IMR-90 (cell line): Measurements from ENCODE around the gene DMXL1. TPM values are rescaled to one million over a fixed set of nuclear protein-coding genes. Genes with fewer than 3 reads are reported as not detected.

ENCODE experiments used
- ATAC-seq: fragments of 200-7000 bp; cut with Tn5 transposase; 2 replicates; pipeline ENCODE4 v1.9.1; 2020; ENCODE audit warnings: low read depth, mild to moderate bottlenecking, moderate library complexity
- BruUV-seq: library from RNA; stranded (reverse); fragments of 400-500 nt; replicated peaks from 2 replicates; lab custom pipeline; 2021; lab: Mats Ljungman, UMichigan
- CTCF ChIA-PET: fragments of 300-600 bp; formaldehyde crosslinking; extraction: SDS; loops from one replicate; lab custom pipeline; 2021; ENCODE audit warnings: antibody characterized with exemption; lab: Yijun Ruan, JAX
- POLR2A ChIA-PET: fragments of 300-600 bp; sonication (Branson Sonifier 250); formaldehyde crosslinking; loops from one replicate; lab custom pipeline; 2022; ENCODE audit warnings: antibody characterized with exemption; ENCODE audit not compliant: unreplicated experiment; lab: Charles Lee
- DNase-seq: peaks from one replicate; pipeline ENCODE4 v3.0.0; 2013
- H2AFZ ChIP-seq: replicated peaks from 2 replicates; pipeline ENCODE3; 2013; ENCODE audit warnings: low read length, mild to moderate bottlenecking; ENCODE audit not compliant: poor library complexity
- H2AK5ac ChIP-seq: 2 replicates; pipeline ENCODE4 v1.6.1; 2013; ENCODE audit warnings: low read depth, low read length, inconsistent platforms
- H2AK9ac ChIP-seq: replicated peaks from 2 replicates; pipeline ENCODE3; 2013; ENCODE audit warnings: mild to moderate bottlenecking, low read depth, low read length, moderate library complexity; ENCODE audit not compliant: poor library complexity
- H2BK120ac ChIP-seq: 2 replicates; pipeline ENCODE4 v1.6.1; 2013; ENCODE audit warnings: low read depth, low read length, inconsistent platforms
- H2BK15ac ChIP-seq: 3 replicates; pipeline ENCODE4 v1.6.1; 2013; ENCODE audit warnings: low read depth, low read length, inconsistent platforms
- H2BK20ac ChIP-seq: 2 replicates; pipeline ENCODE4 v1.6.1; 2013; ENCODE audit warnings: low read depth, mild to moderate bottlenecking, inconsistent platforms, low read length, moderate library complexity
- H2BK5ac ChIP-seq: 2 replicates; pipeline ENCODE4 v1.6.1; 2013; ENCODE audit warnings: mild to moderate bottlenecking, low read depth, low read length, inconsistent platforms; ENCODE audit not compliant: poor library complexity, severe bottlenecking
- H3K14ac ChIP-seq: replicated peaks from 2 replicates; pipeline ENCODE4 v1.6.1; 2013; ENCODE audit warnings: low read depth, low read length, inconsistent platforms
- H3K18ac ChIP-seq: 2 replicates; pipeline ENCODE4 v1.6.1; 2013; ENCODE audit warnings: low read depth, low read length, control low read depth
- H3K23ac ChIP-seq: 2 replicates; pipeline ENCODE4 v1.6.1; 2013; ENCODE audit warnings: low read depth, low read length, inconsistent platforms
- H3K27ac ChIP-seq: 2 replicates; pipeline ENCODE4 v1.5.1; 2013; ENCODE audit warnings: mild to moderate bottlenecking, control low read depth, low read length; ENCODE audit not compliant: insufficient read depth
- H3K27me3 ChIP-seq: 2 replicates; pipeline ENCODE4 v1.6.1; 2013; ENCODE audit warnings: low read length; ENCODE audit not compliant: control insufficient read depth, insufficient read depth
- H3K36me3 ChIP-seq: 2 replicates; pipeline ENCODE4 v1.6.1; 2013; ENCODE audit warnings: low read length, mixed read lengths; ENCODE audit not compliant: control insufficient read depth, insufficient read depth
- H3K4ac ChIP-seq: 2 replicates; pipeline ENCODE4 v1.6.1; 2013; ENCODE audit warnings: low read depth, low read length, inconsistent platforms
- H3K4me1 ChIP-seq: 2 replicates; pipeline ENCODE4 v1.6.1; 2013; ENCODE audit warnings: low read length, mixed read lengths; ENCODE audit not compliant: control insufficient read depth, insufficient read depth
- H3K4me2 ChIP-seq: 2 replicates; pipeline ENCODE4 v1.6.1; 2013; ENCODE audit warnings: low read depth, mild to moderate bottlenecking, control low read depth, low read length, moderate library complexity
- H3K4me3 ChIP-seq: 2 replicates; pipeline ENCODE4 v1.5.1; 2013; ENCODE audit warnings: low read depth, mild to moderate bottlenecking, control low read depth, low read length, moderate library complexity; ENCODE audit not compliant: insufficient read depth
- H3K56ac ChIP-seq: 2 replicates; pipeline ENCODE4 v1.6.1; 2013; ENCODE audit warnings: low read length, inconsistent platforms; ENCODE audit not compliant: insufficient read depth; ENCODE audit errors: extremely low read depth
- H3K79me1 ChIP-seq, 2 experiments: 2 replicates each; pipeline ENCODE4 v1.6.1; 2013; ENCODE audit warnings: low read length in 2 of 2, inconsistent platforms in 1 of 2, low read depth in 1 of 2
- H3K9ac ChIP-seq: 2 replicates; pipeline ENCODE4 v1.6.1; 2013; ENCODE audit warnings: low read depth, low read length, control low read depth
- H3K9me1 ChIP-seq: 2 replicates; pipeline ENCODE4 v1.6.1; 2013; ENCODE audit warnings: low read length, inconsistent platforms; ENCODE audit not compliant: insufficient read depth
- H3K9me3 ChIP-seq: 2 replicates; pipeline ENCODE4 v1.6.1; 2013; ENCODE audit warnings: low read length; ENCODE audit not compliant: control insufficient read depth, insufficient read depth
- H4K20me1 ChIP-seq: 2 replicates; pipeline ENCODE4 v1.6.1; 2013; ENCODE audit warnings: low read length, inconsistent platforms; ENCODE audit not compliant: insufficient read depth
- H4K5ac ChIP-seq: 2 replicates; pipeline ENCODE4 v1.6.1; 2013; ENCODE audit warnings: mild to moderate bottlenecking, low read depth, low read length, control low read depth
- H4K8ac ChIP-seq, 2 experiments: 2 replicates each; pipeline ENCODE4 v1.6.1; 2013; ENCODE audit warnings: low read depth in 2 of 2, low read length in 2 of 2, control low read depth in 1 of 2, inconsistent platforms in 1 of 2
- H4K91ac ChIP-seq: 2 replicates; pipeline ENCODE4 v1.6.1; 2013; ENCODE audit warnings: low read depth, low read length, inconsistent platforms; ENCODE audit not compliant: insufficient read depth
- BHLHE40 ChIP-seq: fragments of 150-350 bp; IDR thresholded peaks from 2 replicates; pipeline ENCODE4 v1.6.1; 2016; ENCODE audit warnings: mild to moderate bottlenecking, low read depth, low read length
- CEBPB ChIP-seq: IDR thresholded peaks from 2 replicates; pipeline ENCODE4 v1.6.1; 2012; ENCODE audit warnings: low read depth, low read length, improper control_type of control experiment
- CHD1 ChIP-seq: IDR thresholded peaks from 2 replicates; pipeline ENCODE4 v1.6.1; 2012; ENCODE audit warnings: low read depth, low read length, improper control_type of control experiment
- CTCF ChIP-seq: conservative IDR thresholded peaks from 2 replicates; pipeline ENCODE4 v1.5.1; 2012; ENCODE audit warnings: mild to moderate bottlenecking, low read depth, low read length, improper control_type of control experiment
- ELK1 ChIP-seq: fragments of 150-350 bp; IDR thresholded peaks from 2 replicates; pipeline ENCODE4 v1.6.1; 2016; ENCODE audit warnings: low read depth, mild to moderate bottlenecking, low read length, moderate library complexity, borderline replicate concordance
- FOS ChIP-seq: fragments of 150-350 bp; IDR thresholded peaks from 2 replicates; pipeline ENCODE4 v1.6.1; 2016; ENCODE audit warnings: low read depth, low read length
- MAFK ChIP-seq: IDR thresholded peaks from 2 replicates; pipeline ENCODE4 v1.6.1; 2012; ENCODE audit warnings: low read depth, low read length, improper control_type of control experiment
- MAZ ChIP-seq: IDR thresholded peaks from 2 replicates; pipeline ENCODE4 v1.6.1; 2012; ENCODE audit warnings: low read depth, mild to moderate bottlenecking, low read length, improper control_type of control experiment, moderate library complexity, borderline replicate concordance
- MXI1 ChIP-seq: IDR thresholded peaks from 2 replicates; pipeline ENCODE4 v1.6.1; 2012; ENCODE audit warnings: low read depth, mild to moderate bottlenecking, low read length, moderate library complexity, borderline replicate concordance
- RAD21 ChIP-seq: IDR thresholded peaks from 2 replicates; pipeline ENCODE4 v1.6.1; 2012; ENCODE audit warnings: low read length, improper control_type of control experiment
- RCOR1 ChIP-seq: IDR thresholded peaks from 2 replicates; pipeline ENCODE4 v1.6.1; 2012; ENCODE audit warnings: mild to moderate bottlenecking, low read length, improper control_type of control experiment; ENCODE audit not compliant: insufficient replicate concordance
- RFX5 ChIP-seq: IDR thresholded peaks from 2 replicates; pipeline ENCODE4 v1.8.0; 2012; ENCODE audit warnings: low read depth, mild to moderate bottlenecking, low read length, moderate library complexity
- SMC3 ChIP-seq: fragments of 150-350 bp; IDR thresholded peaks from 2 replicates; pipeline ENCODE4 v1.6.1; 2016; ENCODE audit warnings: low read depth, mild to moderate bottlenecking, antibody characterized with exemption, low read length, moderate library complexity
- USF2 ChIP-seq: fragments of 150-350 bp; IDR thresholded peaks from 2 replicates; pipeline ENCODE4 v1.6.1; 2017; ENCODE audit warnings: mild to moderate bottlenecking, antibody characterized with exemption, low read length, low read depth
- WGBS, 2 experiments: methylation state at CpG; one replicate each; pipeline versions ENCODE4 v1.1.5 to v1.1.7; 2013; ENCODE audit warnings: missing lambda C conversion rate in 2 of 2; ENCODE audit not compliant: insufficient read length in 1 of 2; ENCODE audit errors: extremely low coverage in 2 of 2; 5-methylcytosine and 5-hydroxymethylcytosine counted together
- dilution Hi-C: fragments of 300-500 bp; cut with HindIII; formaldehyde crosslinking; loops from one replicate; pipeline ENCODE4 v1.14.3; 2018; ENCODE audit warnings: low sequenced_read_pairs; ENCODE audit not compliant: unreplicated experiment
- in situ Hi-C: fragments of 300-500 bp; cut with MboI; formaldehyde crosslinking; loops from 3 replicates; pipeline ENCODE4 v1.14.3; 2019; ENCODE audit warnings: low sequenced_read_pairs, inconsistent platforms, mixed read lengths
- intact Hi-C: fragments of 100-400 bp; cut with micrococcal nuclease; formaldehyde crosslinking; loops from 2 replicates; pipeline ENCODE4 v1.10.0; 2022
- polyA plus RNA-seq, 3 experiments: library from polyadenylated mRNA; depleted of rRNA; stranded (reverse); fragments of >200 nt; gene quantifications; 2 replicates each; pipeline ENCODE4 v1.2.3, GENCODE V29; 2012; ENCODE audit warnings: low replicate concordance in 1 of 3
- total RNA-seq: library from RNA; depleted of rRNA; stranded (reverse); fragments of >200 nt; gene quantifications from 2 replicates; pipeline ENCODE4 v1.2.3, GENCODE V29; 2012

Gene DMXL1
- total and polyA plus RNA-seq, 2 of the 4 experiments (the other 2 are of a cell fraction), result 8.1 to 21.5 TPM

GRCh38 chr5:119077444-119077843 is 6.6 kb downstream of the DMXL1 start:
- H2BK5ac ChIP-seq, result no peak overlapping the region
- H3K27me3 ChIP-seq, result no peaks in the 10 kb centered on the region
- H3K79me1 ChIP-seq, result peaks cover 29 to 37% of the 10 kb centered on the region in 2 experiments
- no CpG with 5 or more reads among the region's 5 CpGs for WGBS, 2 experiments
- H2AK5ac ChIP-seq, result no peak overlapping the region
- no peak overlapping the region for H4K91ac ChIP-seq
- H4K8ac ChIP-seq, result no peak overlapping the region
- ATAC-seq (no peak), DNase-seq (no peak)
- H2AFZ ChIP-seq, result no peak overlapping the region
- H3K4me3 ChIP-seq, result no peak overlapping the region
- H4K20me1 ChIP-seq, result peaks cover 6% of the 10 kb centered on the region; the same call in 1 of the 2 replicates
- no peak overlapping the region for H3K27ac ChIP-seq
- no peak overlapping the region for H3K4ac ChIP-seq
- H3K23ac ChIP-seq, result no peak overlapping the region
- no peak overlapping the region for H3K56ac ChIP-seq
- H3K9me1 ChIP-seq, result peaks cover 2% of the 10 kb centered on the region; the same call in 1 of the 2 replicates
- dilution Hi-C loops (no loop called here), in situ Hi-C loops (no loop called here), intact Hi-C loops (no loop called here)
- no peak overlapping the region for H2BK20ac ChIP-seq
- peaks cover 2% of the 10 kb centered on the region; the same call in 1 of the 2 replicates for H3K4me1 ChIP-seq
- no peaks in the 10 kb centered on the region for H3K36me3 ChIP-seq
- TF ChIP-seq BHLHE40 (no peak), RFX5 (no peak), MAZ (no peak), MAFK (no peak), CEBPB (no peak), CHD1 (no peak), USF2 (no peak), RCOR1 (no peak), ELK1 (no peak), MXI1 (no peak), SMC3 (no peak), FOS (no peak), CTCF (no peak), RAD21 (no peak)
- no peak overlapping the region for H2BK15ac ChIP-seq
- no peak overlapping the region for H3K14ac ChIP-seq
- H4K5ac ChIP-seq, result no peak overlapping the region
- H2AK9ac ChIP-seq, result no peak overlapping the region
- H2BK120ac ChIP-seq, result no peak overlapping the region
- ChIA-PET POLR2A (no interaction called here), CTCF (no interaction called here)
- no TSS peak for BruUV-seq
- no peak overlapping the region for H3K4me2 ChIP-seq
- H3K9me3 ChIP-seq, result no peaks in the 10 kb centered on the region
- no peak overlapping the region for H3K9ac ChIP-seq
- no peak overlapping the region for H3K18ac ChIP-seq
